GM12878 (cell line): ENCODE measurements around the gene TLX2. TPM values are rescaled to one million over a fixed set of nuclear protein-coding genes. Genes with fewer than 3 reads are reported as not detected.
A peak's percentile ranks its signal among the peaks of the same experiment; 100 is the strongest.

Experiments
- ATAC-seq: fragments of 200-7000 bp; cut with Tn5 transposase; 3 replicates; pipeline ENCODE4 v1.9.1; 2020; ENCODE audit warnings: mild to moderate bottlenecking, moderate library complexity
- BruUV-seq: library from RNA; stranded (reverse); fragments of 400-500 nt; replicated peaks from 2 replicates; lab custom pipeline; 2021; lab: Mats Ljungman, UMichigan
- CTCF ChIA-PET: fragments of 300-600 bp; sonication (Branson Sonifier 250); formaldehyde crosslinking; extraction: SDS; loops from one replicate; lab custom pipeline; 2021; ENCODE audit warnings: inconsistent platforms; lab: Yijun Ruan, JAX
- POLR2A ChIA-PET: fragments of 350-600 bp; formaldehyde crosslinking; extraction: SDS; loops from one replicate; lab custom pipeline; 2021; ENCODE audit warnings: inconsistent platforms; lab: Charles Lee
- RAD21 ChIA-PET: fragments of 300-600 bp; sonication (Branson Sonifier 250); formaldehyde crosslinking; loops from one replicate; lab custom pipeline; 2023; ENCODE audit warnings: antibody characterized with exemption; ENCODE audit not compliant: unreplicated experiment; lab: Charles Lee
- SMC1A ChIA-PET: fragments of 300-600 bp; sonication (Branson Sonifier 250); formaldehyde crosslinking; loops from one replicate; lab custom pipeline; 2023; ENCODE audit not compliant: unreplicated experiment, uncharacterized antibody; lab: Charles Lee
- DNase-seq: peaks from one replicate; pipeline ENCODE4 v3.0.0-alpha.2; 2011; ENCODE audit warnings: low read depth, low spot score
- FAIRE-seq: peaks from 3 replicates; lab custom pipeline; 2011; peaks lifted over from hg19 to GRCh38; lab: Jason Lieb, UNC
- H2AFZ ChIP-seq: 2 replicates; pipeline ENCODE4 v1.6.0; 2011; ENCODE audit warnings: low read depth, low read length, control low read depth; ENCODE audit not compliant: control insufficient read depth
- H3K27ac ChIP-seq: 2 replicates; pipeline ENCODE4 v1.5.1; 2011; ENCODE audit warnings: control low read depth; ENCODE audit not compliant: control insufficient read depth, insufficient read depth
- H3K27me3 ChIP-seq, 2 experiments: replicated peaks in 1 of 2; 2 replicates each; pipeline versions ENCODE4 v1.6.0 to v1.6.1; 2011; ENCODE audit warnings: low read length in 1 of 2; ENCODE audit not compliant: control insufficient read depth in 2 of 2, insufficient read depth in 2 of 2
- H3K36me3 ChIP-seq, 2 experiments: 2 replicates each; pipeline ENCODE4 v1.5.1; 2011; ENCODE audit warnings: low read length in 1 of 2; ENCODE audit not compliant: control insufficient read depth in 2 of 2, insufficient read depth in 2 of 2
- H3K4me1 ChIP-seq: 2 replicates; pipeline ENCODE4 v1.6.1; 2011; ENCODE audit warnings: mild to moderate bottlenecking, low read length, moderate library complexity, mixed read lengths; ENCODE audit not compliant: control insufficient read depth, insufficient read depth
- H3K4me2 ChIP-seq: 2 replicates; pipeline ENCODE4 v1.6.0; 2011; ENCODE audit warnings: control low read depth; ENCODE audit not compliant: control insufficient read depth, insufficient read depth
- H3K4me3 ChIP-seq: fragments of 200-600 bp; sonication (generic); 2 replicates; pipeline ENCODE4 v1.5.1; 2016
- H3K79me2 ChIP-seq: 2 replicates; pipeline ENCODE4 v1.6.0; 2011; ENCODE audit warnings: low read length; ENCODE audit not compliant: control insufficient read depth, insufficient read depth
- H3K9ac ChIP-seq: 2 replicates; pipeline ENCODE4 v1.8.0; 2011; ENCODE audit warnings: low read length, control low read depth, mixed read lengths; ENCODE audit not compliant: control insufficient read depth, insufficient read depth
- H3K9me3 ChIP-seq: replicated peaks from 3 replicates; pipeline ENCODE4 v1.5.1; 2011; ENCODE audit warnings: mild to moderate bottlenecking, low read length; ENCODE audit not compliant: control insufficient read depth, insufficient read depth
- H4K20me1 ChIP-seq: 2 replicates; pipeline ENCODE4 v1.6.0; 2011; ENCODE audit not compliant: control insufficient read depth, insufficient read depth
- ASH2L ChIP-seq: fragments of 300-600, 200-600 bp; sonication (generic); IDR thresholded peaks from 2 replicates; pipeline ENCODE4 v1.6.1; 2017; ENCODE audit warnings: low read depth, mild to moderate bottlenecking, borderline replicate concordance
- CREB1 ChIP-seq: IDR thresholded peaks from 2 replicates; pipeline ENCODE4 v1.6.1; 2012; ENCODE audit warnings: low read depth, mild to moderate bottlenecking, inconsistent platforms
- DPF2 ChIP-seq: fragments of 450-650 bp; IDR thresholded peaks from 2 replicates; pipeline ENCODE4 v1.6.1; 2017; ENCODE audit warnings: mild to moderate bottlenecking
- ETV6 ChIP-seq, 2 experiments: fragments of 450-650 bp in 1 of 2; IDR thresholded peaks in 1 of 2; conservative IDR thresholded peaks in 1 of 2; 2 replicates each; pipeline ENCODE4 v1.6.1; 2014; ENCODE audit warnings: antibody characterized with exemption in 1 of 2, borderline replicate concordance in 1 of 2, low read depth in 1 of 2, mild to moderate bottlenecking in 1 of 2, moderate library complexity in 1 of 2
- KAT2A ChIP-seq: conservative IDR thresholded peaks from 2 replicates; pipeline ENCODE4 v1.6.1; 2011; ENCODE audit warnings: low read depth, low read length; ENCODE audit not compliant: control insufficient read depth
- MTA3 ChIP-seq: IDR thresholded peaks from 2 replicates; pipeline ENCODE4 v1.6.1; 2012; ENCODE audit warnings: low read length, inconsistent platforms, borderline replicate concordance
- POLR2AphosphoS2 ChIP-seq: IDR thresholded peaks from 2 replicates; pipeline ENCODE4 v1.6.1; 2011; ENCODE audit warnings: low read depth, mild to moderate bottlenecking, low read length, improper control_type of control experiment, moderate library complexity
- SIN3A ChIP-seq: IDR thresholded peaks from 2 replicates; pipeline ENCODE4 v1.6.1; 2012; ENCODE audit warnings: low read depth, low read length, improper control_type of control experiment
- SMAD1 ChIP-seq: fragments of 450-650 bp; IDR thresholded peaks from 2 replicates; pipeline ENCODE4 v1.6.1; 2018; ENCODE audit warnings: mild to moderate bottlenecking, low read depth; ENCODE audit not compliant: partially characterized antibody
- WRNIP1 ChIP-seq: IDR thresholded peaks from 2 replicates; pipeline ENCODE4 v1.6.1; 2011; ENCODE audit warnings: low read depth, low read length, improper control_type of control experiment, borderline replicate concordance
- ZSCAN29 ChIP-seq: fragments of 450-650 bp; IDR thresholded peaks from 2 replicates; pipeline ENCODE4 v1.6.1; 2017; ENCODE audit warnings: mild to moderate bottlenecking, moderate library complexity
- WGBS: methylation state at CpG from one replicate; pipeline ENCODE4 v1.1.6; 2016; ENCODE audit warnings: low lambda C conversion rate; ENCODE audit not compliant: insufficient replicate concordance, insufficient coverage; ENCODE audit errors: missing lambda C conversion rate; 5-methylcytosine and 5-hydroxymethylcytosine counted together
- in situ Hi-C: fragments of 300-500 bp; cut with MboI; formaldehyde crosslinking; loops from 9 replicates; pipeline ENCODE4 v1.14.3; 2018; ENCODE audit warnings: mixed read lengths
- intact Hi-C: fragments of 100-400 bp; cut with micrococcal nuclease; formaldehyde crosslinking; loops from one replicate; pipeline ENCODE4 v1.14.2; 2022; ENCODE audit not compliant: unreplicated experiment
- polyA plus RNA-seq, 11 experiments: library from polyadenylated mRNA; depleted of rRNA in 4 of 11; unstranded in 6 of 11; stranded (reverse) in 5 of 11; fragments of >200 nt; fragmentation: Nextera tagmentation in 4 of 11; fragmentation: Illumina TruSeq in 1 of 11; extraction: Ambion mirVana in 4 of 11; extraction: Trizol in 1 of 11; gene quantifications; 1 replicate in 1 of 11; 2 replicates in 10 of 11; pipeline versions ENCODE4 v1.2.1 to v1.2.3, GENCODE V29; 2011 to 2016; ENCODE audit warnings: inconsistent platforms in 2 of 11, missing spikeins in 2 of 11, low read depth in 1 of 11
- total RNA-seq, 4 experiments: library from RNA; depleted of rRNA in 3 of 4; stranded (reverse); fragments of >200 nt in 3 of 4; fragmentation: Illumina TruSeq in 1 of 4; extraction: Trizol in 1 of 4; gene quantifications; 2 replicates each; pipeline versions ENCODE4 v1.2.1 to v1.2.3, GENCODE V29; 2013 to 2021
- TF ChIP-seq, protein P1 (sequence below): fragments of 450-650 bp; IDR thresholded peaks from 2 replicates; pipeline ENCODE4 v1.6.1; 2016; ENCODE audit warnings: mild to moderate bottlenecking, moderate library complexity, borderline replicate concordance
- TF ChIP-seq, protein P2 (sequence below): fragments of 450-650 bp; formaldehyde crosslinking; IDR thresholded peaks from 2 replicates; pipeline ENCODE4 v1.5.0; 2022; ENCODE audit warnings: mild to moderate bottlenecking, missing genetic modification characterization

TLX2 gene
- total and polyA plus RNA-seq, 10 of the 15 experiments (the other 5 are each of a cell fraction or from before 2014, with no cell fraction given): 0.06 to 5.5 (median 3.6) TPM; not detected in 1

DNA sequence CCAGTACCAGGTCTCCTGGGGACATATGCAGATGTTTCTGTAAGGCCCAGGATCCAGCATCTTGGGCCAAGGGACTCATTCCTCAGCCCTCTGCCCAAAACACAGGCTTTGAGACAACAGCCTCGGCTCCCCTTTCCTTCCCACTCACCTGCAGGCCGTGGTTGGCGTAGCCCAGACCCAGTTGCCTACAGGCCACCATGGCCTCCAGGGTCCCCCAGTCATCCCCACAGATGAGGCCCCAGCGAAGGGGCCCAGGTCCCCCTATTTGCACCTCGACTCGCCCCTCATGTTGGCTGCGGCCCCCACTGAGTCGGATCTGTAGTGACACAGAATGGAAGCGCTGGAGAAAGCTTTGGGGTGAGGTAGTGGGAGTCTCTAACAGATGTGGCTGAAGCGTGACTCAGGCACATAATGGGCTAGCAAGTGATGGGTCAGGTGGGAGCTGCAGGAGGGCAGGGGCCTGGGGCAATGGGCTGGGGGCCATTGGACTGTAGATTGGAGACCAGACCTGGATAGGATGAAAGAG, 21.3 kb downstream of the TLX2 start (continued):
- TF ChIP-seq, protein P1, sequence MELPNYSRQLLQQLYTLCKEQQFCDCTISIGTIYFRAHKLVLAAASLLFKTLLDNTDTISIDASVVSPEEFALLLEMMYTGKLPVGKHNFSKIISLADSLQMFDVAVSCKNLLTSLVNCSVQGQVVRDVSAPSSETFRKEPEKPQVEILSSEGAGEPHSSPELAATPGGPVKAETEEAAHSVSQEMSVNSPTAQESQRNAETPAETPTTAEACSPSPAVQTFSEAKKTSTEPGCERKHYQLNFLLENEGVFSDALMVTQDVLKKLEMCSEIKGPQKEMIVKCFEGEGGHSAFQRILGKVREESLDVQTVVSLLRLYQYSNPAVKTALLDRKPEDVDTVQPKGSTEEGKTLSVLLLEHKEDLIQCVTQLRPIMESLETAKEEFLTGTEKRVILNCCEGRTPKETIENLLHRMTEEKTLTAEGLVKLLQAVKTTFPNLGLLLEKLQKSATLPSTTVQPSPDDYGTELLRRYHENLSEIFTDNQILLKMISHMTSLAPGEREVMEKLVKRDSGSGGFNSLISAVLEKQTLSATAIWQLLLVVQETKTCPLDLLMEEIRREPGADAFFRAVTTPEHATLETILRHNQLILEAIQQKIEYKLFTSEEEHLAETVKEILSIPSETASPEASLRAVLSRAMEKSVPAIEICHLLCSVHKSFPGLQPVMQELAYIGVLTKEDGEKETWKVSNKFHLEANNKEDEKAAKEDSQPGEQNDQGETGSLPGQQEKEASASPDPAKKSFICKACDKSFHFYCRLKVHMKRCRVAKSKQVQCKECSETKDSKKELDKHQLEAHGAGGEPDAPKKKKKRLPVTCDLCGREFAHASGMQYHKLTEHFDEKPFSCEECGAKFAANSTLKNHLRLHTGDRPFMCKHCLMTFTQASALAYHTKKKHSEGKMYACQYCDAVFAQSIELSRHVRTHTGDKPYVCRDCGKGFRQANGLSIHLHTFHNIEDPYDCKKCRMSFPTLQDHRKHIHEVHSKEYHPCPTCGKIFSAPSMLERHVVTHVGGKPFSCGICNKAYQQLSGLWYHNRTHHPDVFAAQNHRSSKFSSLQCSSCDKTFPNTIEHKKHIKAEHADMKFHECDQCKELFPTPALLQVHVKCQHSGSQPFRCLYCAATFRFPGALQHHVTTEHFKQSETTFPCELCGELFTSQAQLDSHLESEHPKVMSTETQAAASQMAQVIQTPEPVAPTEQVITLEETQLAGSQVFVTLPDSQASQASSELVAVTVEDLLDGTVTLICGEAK: no peak
- TF ChIP-seq DPF2: no peak
- no peak for TF ChIP-seq ZSCAN29
- TF ChIP-seq WRNIP1: no peak
- TF ChIP-seq ASH2L: no peak
- no peak for TF ChIP-seq SMAD1
- TF ChIP-seq SIN3A: no peak

DNA sequence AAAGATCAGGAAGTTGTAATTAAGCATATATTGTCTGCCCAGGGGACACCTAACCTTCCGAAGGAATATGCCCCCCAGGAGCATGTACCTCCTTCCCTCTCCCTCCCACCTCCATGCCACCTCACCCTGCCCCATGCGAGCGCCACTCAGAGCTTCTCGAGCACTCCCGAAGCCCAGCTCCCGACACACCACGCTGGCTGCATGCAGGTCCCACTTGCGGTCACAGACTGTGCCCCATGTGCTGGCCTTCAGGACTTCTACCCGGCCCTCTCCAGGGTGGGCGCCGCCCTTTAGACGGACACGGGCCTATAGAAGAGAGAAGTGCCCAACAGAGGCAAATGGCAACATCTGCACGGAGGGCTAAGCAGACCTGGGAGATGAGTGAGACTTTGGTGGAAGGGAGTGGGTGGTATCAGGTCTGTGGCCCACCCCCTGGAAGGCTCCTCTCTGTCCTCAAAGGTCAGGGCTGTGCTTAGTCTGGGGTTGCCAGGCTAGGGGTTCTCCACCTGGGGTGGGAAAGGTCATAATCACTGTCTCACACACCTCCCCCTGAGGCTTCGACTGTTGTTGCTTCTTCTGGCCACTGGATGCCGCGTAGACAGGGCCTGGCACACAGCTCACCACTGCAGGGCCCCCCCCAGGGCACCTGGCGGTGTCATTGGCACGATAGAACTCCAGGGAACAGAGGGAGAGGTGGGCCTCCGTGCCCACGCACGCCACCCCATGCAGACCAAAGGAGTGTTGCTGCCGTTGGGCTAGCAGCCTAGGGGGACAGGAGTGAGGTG, 22.1 kb downstream of the TLX2 start:
- SMC1A ChIA-PET: no interaction called here
- POLR2A ChIA-PET: no interaction called here
- BruUV-seq: no TSS peak
- Histone ChIP-seq H4K20me1 (no peaks in the 10 kb centered on the region), H3K79me2 (peaks cover 8% of the 10 kb centered on the region), H3K4me1 (peaks cover 23% of the 10 kb centered on the region), H3K9me3 (no peaks in the 10 kb centered on the region), H3K9ac (no peak overlapping the region), H2AFZ (no peak overlapping the region), H3K36me3 (peaks cover 8 to 24% of the 10 kb centered on the region in 2 experiments), H3K27ac (no peak overlapping the region), H3K27me3 (no peaks in the 10 kb centered on the region), H3K4me3 (no peak overlapping the region), H3K4me2 (no peak overlapping the region)
- DNase-seq: no peak
- no peak for ATAC-seq
- intact Hi-C loops: no loop called here
- CTCF ChIA-PET: interaction anchor here (1.0 to 4.9 kb wide), 2 partner anchors 48 to 49 kb away, joined by 3 to 36 read pairs; no protein-coding TSS in a partner anchor
- no peak for FAIRE-seq
- 84% methylated on average over 23 of the region's 23 CpGs for WGBS
- in situ Hi-C loops: no loop called here
- RAD21 ChIA-PET: no interaction called here
- TF ChIP-seq MTA3 (no peak), CREB1 (no peak), POLR2AphosphoS2 (0 out of 2 replicates have a peak, but pooled peaks have one; percentile 4), KAT2A (no peak), ETV6 (conservative IDR thresholded peaks at IDR 0.05 in 1 of 2, IDR thresholded peaks at IDR 0.05 in 1 of 2; ENCODE audit: borderline replicate concordance in 1 of 2, low read depth in 1 of 2) (no peak)
- TF ChIP-seq, protein P2, sequence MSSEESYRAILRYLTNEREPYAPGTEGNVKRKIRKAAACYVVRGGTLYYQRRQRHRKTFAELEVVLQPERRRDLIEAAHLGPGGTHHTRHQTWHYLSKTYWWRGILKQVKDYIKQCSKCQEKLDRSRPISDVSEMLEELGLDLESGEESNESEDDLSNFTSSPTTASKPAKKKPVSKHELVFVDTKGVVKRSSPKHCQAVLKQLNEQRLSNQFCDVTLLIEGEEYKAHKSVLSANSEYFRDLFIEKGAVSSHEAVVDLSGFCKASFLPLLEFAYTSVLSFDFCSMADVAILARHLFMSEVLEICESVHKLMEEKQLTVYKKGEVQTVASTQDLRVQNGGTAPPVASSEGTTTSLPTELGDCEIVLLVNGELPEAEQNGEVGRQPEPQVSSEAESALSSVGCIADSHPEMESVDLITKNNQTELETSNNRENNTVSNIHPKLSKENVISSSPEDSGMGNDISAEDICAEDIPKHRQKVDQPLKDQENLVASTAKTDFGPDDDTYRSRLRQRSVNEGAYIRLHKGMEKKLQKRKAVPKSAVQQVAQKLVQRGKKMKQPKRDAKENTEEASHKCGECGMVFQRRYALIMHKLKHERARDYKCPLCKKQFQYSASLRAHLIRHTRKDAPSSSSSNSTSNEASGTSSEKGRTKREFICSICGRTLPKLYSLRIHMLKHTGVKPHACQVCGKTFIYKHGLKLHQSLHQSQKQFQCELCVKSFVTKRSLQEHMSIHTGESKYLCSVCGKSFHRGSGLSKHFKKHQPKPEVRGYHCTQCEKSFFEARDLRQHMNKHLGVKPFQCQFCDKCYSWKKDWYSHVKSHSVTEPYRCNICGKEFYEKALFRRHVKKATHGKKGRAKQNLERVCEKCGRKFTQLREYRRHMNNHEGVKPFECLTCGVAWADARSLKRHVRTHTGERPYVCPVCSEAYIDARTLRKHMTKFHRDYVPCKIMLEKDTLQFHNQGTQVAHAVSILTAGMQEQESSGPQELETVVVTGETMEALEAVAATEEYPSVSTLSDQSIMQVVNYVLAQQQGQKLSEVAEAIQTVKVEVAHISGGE (CRISPR knock-in tag): no peak
